HT1080 (cell line): ENCODE results near the gene ECHS1. TPM values are rescaled to one million over a fixed set of nuclear protein-coding genes. Genes with fewer than 3 reads are reported as not detected.
A peak's percentile ranks its signal among the peaks of the same experiment; 100 is the strongest.
"Not testable (repeated sequence)": the region's sequence is repeated elsewhere in the genome, so short reads cannot be mapped to it uniquely, and the experiment has no call there.

Experiments used
- DNase-seq: peaks from one replicate; pipeline ENCODE4 v3.0.0-alpha.2; 2015; ENCODE audit warnings: low read depth
- total RNA-seq: library from RNA; depleted of rRNA; stranded (reverse); fragments of >200 nt; shearing (Covaris generic); gene quantifications from 2 replicates; pipeline ENCODE4 v1.2.3, GENCODE V29; 2014

ECHS1 gene
- total RNA-seq, 1 experiment from 2014 or later: 107 TPM

DNA sequence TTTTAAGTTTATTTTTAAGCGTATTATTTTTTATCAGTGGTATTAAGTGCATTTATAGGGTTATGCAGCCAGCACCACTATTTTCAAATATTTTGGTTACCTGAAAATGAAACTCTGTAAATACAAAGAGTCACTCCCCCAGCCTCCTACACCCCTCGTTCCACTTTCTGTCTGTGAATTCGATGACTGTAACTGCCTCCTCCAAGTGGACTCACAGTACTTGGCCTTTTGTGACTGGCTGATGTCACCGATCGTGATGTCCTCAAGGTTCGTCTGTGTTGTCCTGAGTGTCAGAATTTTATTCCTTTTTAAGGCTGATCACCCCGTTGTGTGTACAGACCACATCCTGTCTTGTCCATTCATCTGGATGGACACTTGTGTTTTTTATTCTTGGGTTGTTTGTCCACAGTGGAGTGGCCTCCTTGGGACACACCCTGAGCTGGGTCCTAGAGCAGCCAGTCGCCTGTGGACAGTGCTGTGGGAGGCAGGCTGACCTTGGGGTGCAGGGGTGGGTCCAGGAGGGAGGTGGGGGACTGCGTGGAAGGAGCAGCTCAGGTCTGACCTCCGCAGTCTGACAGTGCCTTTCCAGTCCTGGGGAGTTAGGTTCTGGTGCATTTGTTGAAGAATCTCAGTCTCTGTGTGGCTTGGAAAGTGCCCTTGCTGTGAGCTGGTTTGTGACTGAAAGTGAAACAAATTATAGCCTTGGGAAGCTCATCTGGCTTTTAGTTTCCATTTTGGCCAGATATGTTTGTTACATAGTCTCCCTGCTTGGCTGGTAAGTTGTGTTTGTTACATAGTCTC, 27.7 kb upstream of the ECHS1 start:
- no peak for DNase-seq

- DNase-seq: no peak
These were observed 26.0 kb upstream of the ECHS1 start for GRCh38 chr10:133399123-133399601.

DNA sequence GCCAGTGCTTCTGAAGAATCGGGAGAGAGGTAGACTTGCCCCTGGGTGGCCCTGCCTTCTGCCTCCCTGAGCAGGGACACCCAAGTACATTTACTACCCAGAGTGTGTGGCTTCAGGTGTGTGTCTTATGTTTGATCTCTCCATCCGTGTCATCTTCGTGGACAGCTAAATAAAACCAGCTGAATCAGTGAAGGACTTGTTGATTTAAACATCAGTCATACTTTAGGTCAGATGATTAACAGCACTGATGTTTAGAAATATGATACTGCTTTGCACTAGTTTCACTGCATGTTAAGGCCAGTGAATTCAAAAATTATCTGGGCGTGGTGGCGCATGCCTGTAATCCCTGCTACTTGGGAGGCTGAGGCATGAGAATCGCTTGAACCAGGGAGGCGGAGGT, 24.8 kb upstream of the ECHS1 start:
- DNase-seq: no peak

- DNase-seq: peak; percentile 51
These were observed 23.0 kb upstream of the ECHS1 start for GRCh38 chr10:133396035-133396624.

- no peak for DNase-seq
These were observed 21.7 kb upstream of the ECHS1 start for GRCh38 chr10:133394801-133395221.

DNA sequence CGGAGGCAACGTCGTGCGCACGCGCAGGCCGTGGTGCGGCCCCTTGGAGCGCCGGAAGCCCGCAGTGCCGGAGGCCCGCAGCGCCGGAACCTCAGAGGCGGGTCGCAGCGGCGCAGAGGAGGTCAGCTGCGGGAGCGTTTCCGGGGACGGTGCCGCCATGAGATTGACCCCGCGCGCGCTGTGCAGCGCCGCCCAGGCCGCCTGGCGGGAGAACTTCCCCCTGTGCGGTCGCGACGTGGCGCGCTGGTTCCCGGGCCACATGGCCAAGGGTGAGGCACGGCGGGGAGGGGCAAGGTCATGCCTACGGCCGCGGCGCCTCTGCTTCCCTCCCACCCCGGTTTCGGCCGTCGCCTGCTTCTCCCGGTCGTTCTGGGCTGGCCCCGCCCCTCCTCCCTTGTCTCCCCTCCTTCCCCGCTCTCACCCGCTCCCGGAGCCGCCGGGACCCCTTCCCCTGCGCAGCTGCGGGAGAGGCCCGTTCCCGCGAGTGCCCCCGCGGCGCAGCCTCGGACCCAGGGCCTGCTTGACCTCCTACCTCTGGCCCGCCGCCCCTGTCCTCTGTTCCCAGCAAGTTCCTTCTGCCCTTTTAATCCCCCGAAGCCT, 21.0 kb upstream of the ECHS1 start, which contains the start of gene MTG1:
MTG1 (plus strand) TSS at position 94 of the 600 bp plus-strand sequence; CDS start at position 158, 64 bp downstream.
- peak; percentile 89 for DNase-seq

GRCh38 chr10:133393401-133394063, 20.4 kb upstream of the ECHS1 start:
- DNase-seq: no peak

- no peak for DNase-seq
These were observed 18.8 kb upstream of the ECHS1 start for GRCh38 chr10:133391761-133392518.

- no peak for DNase-seq
These were observed 18.1 kb upstream of the ECHS1 start for GRCh38 chr10:133391249-133391635.

- DNase-seq: no peak
These were observed 17.6 kb upstream of the ECHS1 start for GRCh38 chr10:133390597-133391248.

DNA sequence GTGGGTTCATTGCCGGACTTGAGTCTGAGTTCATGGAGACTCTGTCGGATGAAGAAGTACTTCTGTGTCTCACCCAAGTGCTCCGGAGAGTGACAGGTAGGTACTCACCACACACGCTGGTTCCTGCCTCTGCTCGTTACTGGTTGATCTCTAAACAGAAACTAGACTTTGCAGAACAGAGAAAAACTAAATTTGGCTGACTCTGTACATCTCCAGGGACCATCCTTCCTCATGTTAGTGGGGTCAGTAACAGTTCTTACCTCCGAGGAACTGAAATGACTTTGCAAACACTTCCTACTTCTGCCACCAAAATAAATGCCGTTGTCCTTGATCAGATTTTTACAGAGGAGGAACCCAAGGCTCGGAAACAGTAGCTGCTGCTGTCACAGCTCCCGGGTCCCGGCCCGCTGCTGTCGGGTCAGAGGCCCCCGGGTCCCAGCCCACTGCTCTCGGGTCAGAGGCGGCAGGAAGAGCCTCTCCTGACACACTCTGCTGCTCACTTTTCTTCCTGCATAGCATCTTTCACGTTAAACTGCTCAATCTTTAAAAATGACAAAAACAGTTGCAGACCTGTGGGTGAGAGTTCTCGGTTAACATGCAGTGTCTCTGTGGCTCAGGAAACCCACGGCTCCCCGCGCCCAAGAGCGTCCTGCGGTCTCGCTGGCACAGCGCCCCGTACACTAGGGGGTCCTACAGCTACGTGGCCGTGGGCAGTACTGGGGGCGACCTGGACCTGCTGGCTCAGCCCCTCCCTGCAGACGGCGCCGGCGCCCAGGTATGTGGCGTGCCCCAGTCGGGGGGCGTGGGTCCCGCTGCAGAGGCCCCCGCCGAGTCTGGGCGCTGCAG, 16.0 kb upstream of the ECHS1 start:
- no peak for DNase-seq

GRCh38 chr10:133388236-133388972, 15.2 kb upstream of the ECHS1 start:
- DNase-seq: peak; percentile 23

- DNase-seq: not testable (repeated sequence)
These were observed 13.8 kb upstream of the ECHS1 start for GRCh38 chr10:133386951-133387350.

DNA sequence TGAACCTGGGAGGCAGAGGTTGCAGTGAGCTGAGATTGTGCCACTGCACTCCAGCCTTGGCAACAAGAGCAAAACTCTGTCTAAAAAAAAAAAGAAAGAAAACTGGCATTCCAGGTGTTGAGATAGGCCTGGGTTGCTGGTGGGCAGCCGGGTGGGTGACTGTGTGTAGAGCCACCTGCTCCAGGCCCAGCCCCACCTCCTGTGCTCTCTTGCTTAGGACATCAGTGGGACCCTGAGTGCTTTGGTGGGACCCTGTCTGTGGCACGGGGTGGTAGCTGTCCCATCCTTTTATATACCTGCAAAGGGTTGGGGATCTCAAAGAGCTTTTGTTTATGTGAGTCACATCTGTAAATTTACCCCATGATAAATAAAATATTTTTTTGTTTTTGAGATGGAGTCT, 12.1 kb upstream of the ECHS1 start:
- DNase-seq: no peak

- no peak for DNase-seq
These were observed 10.9 kb upstream of the ECHS1 start for GRCh38 chr10:133384071-133384470.

- DNase-seq: no peak
These were observed 10.4 kb upstream of the ECHS1 start for GRCh38 chr10:133383551-133383950.

GRCh38 chr10:133381036-133381435, 7.9 kb upstream of the ECHS1 start:
- no peak for DNase-seq

DNA sequence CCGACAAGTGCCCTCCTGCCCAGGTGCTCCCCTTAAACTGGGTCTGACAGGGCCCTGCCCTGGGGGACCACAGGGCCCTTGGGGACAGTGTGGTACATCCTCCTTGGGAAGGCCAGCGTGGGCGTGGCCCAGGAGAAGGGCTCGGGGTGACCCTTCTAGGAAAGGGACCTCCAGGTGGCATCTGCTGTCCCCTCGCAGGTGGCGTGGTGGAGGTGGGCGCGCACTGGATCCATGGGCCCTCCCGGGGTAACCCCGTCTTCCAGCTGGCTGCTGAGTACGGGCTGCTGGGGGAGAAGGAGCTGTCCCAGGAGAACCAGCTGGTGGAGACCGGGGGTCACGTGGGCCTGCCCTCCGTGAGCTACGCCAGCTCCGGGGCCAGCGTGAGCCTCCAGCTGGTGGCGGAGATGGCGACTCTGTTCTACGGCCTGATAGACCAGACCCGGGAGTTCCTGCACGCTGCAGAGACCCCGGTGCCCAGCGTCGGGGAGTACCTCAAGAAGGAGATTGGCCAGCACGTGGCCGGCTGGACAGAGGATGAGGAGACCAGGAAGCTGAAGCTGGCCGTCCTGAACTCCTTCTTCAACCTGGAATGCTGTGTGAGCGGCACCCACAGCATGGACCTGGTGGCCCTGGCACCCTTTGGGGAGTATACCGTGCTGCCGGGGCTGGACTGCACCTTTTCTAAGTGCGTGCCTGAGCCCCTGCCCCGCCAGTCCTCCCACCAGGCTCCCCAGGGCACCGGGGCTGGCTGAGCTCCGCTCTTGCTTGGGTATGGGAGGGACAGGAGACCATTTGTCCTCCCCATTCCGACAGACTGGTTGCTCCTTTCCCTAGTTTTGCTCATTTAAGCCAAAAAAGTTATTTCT, 6.9 kb upstream of the ECHS1 start:
- no peak for DNase-seq
